HG03457 (cell line): ENCODE data around the gene PDCL2.
A peak's percentile ranks its signal among the peaks of the same experiment; 100 is the strongest.
"Not testable (repeated sequence)": the region's sequence is repeated elsewhere in the genome, so short reads cannot be mapped to it uniquely, and the experiment has no call there.

Experiments
- ATAC-seq: cut with Tn5 transposase; IDR thresholded peaks from one replicate; pipeline ENCODE4 v1.9.1; 2021; ENCODE audit warnings: moderate number of reproducible peaks; ENCODE audit not compliant: unreplicated experiment

Gene PDCL2

DNA sequence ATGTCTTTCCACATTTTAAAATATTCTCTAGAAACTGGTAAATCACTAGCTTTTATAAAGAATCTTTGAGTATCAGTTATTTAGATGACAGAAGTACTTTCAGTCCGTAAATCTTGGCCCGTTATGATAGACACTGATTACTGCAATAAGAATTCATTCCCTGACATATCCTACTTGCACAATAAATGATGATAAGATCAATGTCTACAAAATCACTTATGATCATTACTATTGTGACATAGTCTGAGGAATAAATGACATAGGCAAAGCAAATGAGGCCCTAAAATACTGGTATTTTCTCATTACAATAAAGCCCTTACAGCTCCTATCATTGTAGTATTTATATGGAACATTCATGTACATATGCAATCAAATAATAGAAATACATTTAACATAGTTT lies 6.6 kb upstream of the PDCL2 start:
- no peak for ATAC-seq

GRCh38 chr4:55588160-55588559 lies 3.9 kb downstream of the PDCL2 start:
- no peak for ATAC-seq

DNA sequence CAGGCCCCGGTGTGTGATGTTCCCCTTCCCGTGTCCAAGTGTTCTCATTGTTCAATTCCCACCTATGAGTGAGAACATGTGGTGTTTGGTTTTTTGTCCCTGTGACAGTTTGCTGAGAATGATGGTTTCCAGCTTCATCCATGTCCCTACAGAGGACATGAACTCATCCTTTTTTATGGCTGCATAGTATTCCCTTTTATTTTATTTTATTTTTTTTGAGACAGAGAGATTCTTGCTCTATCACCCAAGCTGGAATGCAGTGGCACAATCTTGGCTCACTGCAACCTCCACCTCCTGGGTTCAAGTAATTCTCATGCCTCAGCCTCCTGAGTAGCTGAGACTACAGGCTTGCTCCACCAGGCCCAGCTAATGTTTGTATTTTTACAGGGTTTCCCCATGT lies 9.3 kb downstream of the PDCL2 start:
- ATAC-seq = not testable (repeated sequence)

GRCh38 chr4:55578341-55579010 lies 13.6 kb downstream of the PDCL2 start:
- no peak for ATAC-seq

- no peak for ATAC-seq
These were observed 16.5 kb downstream of the PDCL2 start for GRCh38 chr4:55575513-55575912.

DNA sequence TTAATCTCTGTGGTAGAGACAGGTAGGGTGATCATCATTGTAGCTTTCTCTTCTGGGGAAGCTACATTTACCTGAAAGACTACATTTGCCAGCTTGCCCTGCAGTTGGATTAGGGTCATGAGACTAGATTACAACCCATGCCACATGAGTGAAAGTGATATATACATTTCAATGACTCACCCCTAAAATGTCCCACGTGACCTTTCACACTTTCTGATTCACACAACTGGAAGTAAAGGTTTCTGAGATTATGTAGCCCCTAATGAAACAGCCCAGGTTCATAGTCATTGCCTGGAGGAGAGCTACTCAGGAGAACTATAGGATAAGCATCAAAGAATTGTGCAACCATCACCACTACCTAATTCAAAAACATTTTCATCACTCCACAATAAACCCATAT lies 17.8 kb downstream of the PDCL2 start:
- no peak for ATAC-seq

DNA sequence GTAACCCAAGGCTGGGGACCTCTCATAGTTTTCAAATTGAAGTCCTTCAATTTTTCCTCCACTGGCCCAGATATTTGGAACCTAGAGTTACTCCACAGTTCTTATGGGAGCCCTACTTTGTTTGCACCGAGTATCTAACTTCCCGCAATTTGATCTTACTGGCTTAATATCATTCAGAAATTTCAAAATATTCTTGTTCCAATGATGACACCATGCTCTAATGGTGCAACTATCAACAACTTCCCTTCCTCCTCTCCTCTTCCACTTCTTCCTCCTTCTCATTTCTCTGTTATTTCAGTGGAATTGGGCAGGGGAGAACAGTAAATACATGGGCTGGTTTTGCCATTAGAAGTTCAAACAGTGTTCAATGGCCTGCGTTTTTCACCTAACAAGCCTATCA lies 20.2 kb downstream of the PDCL2 start:
- no peak for ATAC-seq

GRCh38 chr4:55568905-55569504 lies 23.0 kb downstream of the PDCL2 start:
- no peak for ATAC-seq

GRCh38 chr4:55561889-55562288 lies 30.2 kb downstream of the PDCL2 start:
- ATAC-seq = peak; percentile 100

DNA sequence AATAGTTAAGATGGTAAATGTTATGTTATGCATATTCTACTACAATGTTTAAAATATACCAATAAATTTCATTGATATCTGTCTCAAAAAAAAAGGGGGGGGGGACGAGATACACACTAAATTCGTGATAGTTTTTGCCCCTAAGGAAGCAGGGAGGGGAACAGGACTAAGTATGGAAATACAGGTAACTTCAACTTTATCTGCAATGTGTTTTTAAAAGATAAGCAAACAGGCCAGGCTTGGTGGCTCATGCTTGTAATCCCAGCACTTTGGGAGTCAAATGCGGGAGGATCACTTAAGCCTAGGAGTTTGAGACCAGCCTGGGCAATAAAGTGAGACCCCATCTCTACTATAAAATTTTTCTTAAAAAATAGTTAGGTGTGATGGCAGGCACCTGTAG lies 31.9 kb downstream of the PDCL2 start:
- ATAC-seq = no peak

- ATAC-seq = no peak
These were observed 37.5 kb downstream of the PDCL2 start for GRCh38 chr4:55554453-55555030.

DNA sequence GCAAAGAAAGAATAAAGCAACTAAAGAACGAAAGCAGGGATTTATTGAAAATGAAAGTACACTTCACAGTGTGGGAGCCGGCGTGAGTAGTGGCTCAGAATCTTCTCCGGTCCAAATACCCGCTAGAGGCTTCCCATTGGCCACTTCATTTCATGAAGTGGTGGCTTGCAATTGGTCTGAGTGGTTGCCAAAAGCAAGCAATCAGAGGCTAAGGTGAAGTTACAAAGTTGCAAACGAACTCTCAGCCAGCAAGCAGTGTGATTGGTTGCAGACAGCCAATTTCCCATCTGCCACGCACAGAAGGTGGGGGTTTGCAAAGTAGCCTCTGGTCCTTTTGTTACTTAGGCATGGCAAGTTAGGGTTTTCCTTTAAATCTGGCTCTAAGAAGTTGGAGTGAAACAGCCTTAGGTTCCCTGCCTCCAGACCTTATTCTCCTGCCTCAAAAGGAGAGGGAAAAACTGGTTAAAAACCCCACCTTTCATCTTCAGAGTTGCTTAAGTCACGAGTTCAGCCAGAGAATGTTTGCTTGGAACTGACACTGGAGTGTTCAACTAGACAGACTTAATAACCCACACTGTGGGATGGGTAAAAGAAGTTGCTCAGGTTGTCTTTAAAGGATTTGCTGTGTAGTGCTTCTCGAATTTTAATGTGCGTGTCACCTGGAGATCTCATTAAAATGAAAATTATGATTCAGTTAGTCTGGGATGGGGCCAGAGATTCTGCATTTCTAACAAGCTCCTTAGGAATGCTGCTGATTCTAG lies 38.4 kb downstream of the PDCL2 start:
- ATAC-seq = no peak

DNA sequence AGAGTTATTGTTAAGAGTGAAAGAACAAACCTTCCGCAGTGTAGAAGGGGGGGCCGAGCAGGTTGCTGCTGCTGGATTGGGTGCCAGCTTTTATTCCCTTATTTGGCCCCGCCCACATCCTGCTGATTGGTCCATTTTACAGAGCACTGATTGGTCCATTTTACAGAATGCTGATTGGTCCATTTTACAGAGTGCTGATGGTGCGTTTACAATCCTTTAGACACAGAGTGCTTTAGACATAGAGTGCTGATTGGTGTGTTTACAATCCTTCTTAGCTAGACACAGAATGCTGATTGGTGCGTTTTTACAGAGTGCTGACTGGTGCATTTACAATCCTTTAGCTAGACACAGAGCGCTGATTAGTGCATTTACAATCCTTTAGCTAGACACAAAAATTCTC lies 40.1 kb downstream of the PDCL2 start:
- not testable (repeated sequence) for ATAC-seq

DNA sequence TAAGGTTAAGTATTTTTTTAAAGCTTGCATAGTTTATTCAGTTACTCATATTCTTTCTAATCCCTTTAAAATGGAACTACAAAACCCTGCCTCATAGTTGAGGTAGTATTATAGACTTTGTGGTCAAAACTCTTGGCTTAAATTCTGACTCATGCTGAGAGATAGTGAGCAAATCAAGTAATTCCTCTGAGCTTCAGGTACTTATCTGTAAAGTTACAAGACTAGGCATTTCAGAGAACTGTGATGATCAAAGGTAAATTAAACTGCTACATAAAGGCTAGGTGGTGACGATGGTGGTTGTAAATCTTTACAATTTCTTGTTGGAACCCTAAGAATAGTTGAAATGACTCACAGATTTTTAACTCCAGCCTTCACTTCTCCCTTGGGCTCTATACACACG lies 42.2 kb downstream of the PDCL2 start:
- ATAC-seq = no peak

DNA sequence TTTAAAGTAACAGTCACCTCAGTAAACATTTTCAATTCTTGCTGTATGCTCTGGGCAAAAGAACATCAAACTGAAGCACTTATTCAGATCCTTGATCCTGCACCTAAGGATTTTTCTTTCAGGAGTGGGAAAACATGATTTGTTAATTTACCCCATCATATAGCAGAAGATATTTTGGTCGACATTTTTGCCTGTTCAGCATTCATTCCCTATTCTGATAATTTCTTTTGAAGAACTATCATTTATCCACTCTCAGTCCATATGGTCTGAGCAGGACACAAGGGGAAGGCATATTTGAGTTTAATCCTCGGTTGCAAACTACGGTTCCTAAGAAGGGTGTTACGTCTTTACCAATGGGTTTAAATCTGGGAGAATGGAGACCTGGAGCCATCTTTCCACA lies 44.1 kb downstream of the PDCL2 start:
- ATAC-seq = no peak

GRCh38 chr4:55547466-55547770 lies 44.6 kb downstream of the PDCL2 start:
- ATAC-seq = no peak

DNA sequence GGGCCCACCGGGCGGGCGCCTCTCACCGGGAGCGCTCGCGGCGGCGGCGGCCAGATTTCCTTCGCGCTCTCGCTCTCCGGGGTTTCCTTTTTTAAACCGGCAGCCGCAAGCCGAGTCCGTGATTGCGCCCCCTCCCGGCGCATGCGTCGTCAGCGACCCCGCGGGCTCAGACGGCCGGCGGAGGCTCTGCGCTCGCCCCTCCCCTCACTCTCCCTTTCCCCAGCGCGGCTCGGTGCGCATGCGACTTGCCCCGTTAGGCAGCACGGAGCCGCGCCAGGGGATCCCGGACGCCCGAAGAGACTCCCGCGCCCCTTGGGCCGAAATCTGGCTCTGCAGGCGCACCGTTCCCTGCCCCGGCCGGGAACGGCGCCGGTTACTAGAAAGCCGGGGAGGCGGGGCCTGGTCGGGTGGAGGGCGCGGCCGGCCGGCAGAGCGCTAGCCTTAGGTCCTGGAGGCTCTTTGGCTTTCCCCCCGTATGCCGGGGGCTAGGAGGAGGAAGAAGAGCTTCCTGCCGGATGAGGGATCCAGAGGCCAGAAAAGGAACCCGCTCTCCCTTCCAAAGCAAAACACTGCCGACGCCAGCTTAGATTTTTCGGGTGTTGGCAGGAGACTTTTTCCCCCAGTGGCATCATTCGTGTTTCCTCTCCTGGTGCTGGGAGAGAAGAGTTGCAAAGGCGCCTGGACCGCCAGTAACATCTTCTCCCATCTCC lies 45.1 kb downstream of the PDCL2 start, which contains the start of gene CLOCK:
TSS of gene CLOCK (minus strand) at position 154 of the 710 bp plus-strand sequence. CDS start 64,124 bp downstream, outside the sequence.
- peak; percentile 63 for ATAC-seq

DNA sequence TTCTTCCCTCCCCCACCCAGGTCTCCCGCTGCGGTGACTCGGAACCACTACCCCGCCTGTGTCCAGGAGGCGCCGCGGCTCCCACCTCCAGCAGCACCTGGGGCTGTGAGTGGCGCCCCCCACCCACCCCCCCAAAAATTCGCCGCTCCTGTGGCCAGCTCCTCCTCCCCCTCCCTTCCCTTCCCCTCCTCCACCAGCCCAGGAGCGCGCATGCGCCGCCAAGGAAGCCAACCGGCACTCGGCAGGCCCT lies 45.6 kb downstream of the PDCL2 start:
- ATAC-seq = no peak

- peak; percentile 28 for ATAC-seq
These were observed 46.2 kb downstream of the PDCL2 start for GRCh38 chr4:55545641-55546505.

- ATAC-seq = no peak
These were observed 46.9 kb downstream of the PDCL2 start for GRCh38 chr4:55545151-55545550.

DNA sequence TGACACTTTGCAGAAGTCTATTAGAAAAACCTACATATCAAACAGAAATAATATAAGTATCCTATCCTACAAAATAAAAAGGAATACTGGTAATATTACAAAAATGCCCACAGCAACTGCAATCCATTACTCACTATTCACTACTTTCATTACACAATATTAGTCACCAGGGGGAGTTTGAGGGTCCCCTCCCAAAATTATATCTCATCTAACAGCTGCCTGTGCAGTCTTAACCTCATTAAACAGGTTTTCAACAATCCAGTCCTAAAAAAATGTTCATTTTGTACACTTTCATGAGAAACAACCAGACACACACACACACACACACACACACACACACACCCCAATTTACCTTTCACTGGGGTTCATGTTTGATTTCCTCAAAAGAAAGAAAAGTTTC lies 48.2 kb downstream of the PDCL2 start:
- ATAC-seq = no peak
